Loucy (cell line): ENCODE results near the gene RIMS1.

Experiments
- EZH2phosphoT487 ChIP-seq: fragments of 200-600 bp; IDR thresholded peaks from 2 replicates; pipeline ENCODE4 v1.6.1; 2018; ENCODE audit warnings: antibody characterized with exemption, mild to moderate bottlenecking, moderate library complexity, borderline replicate concordance
- TF ChIP-seq, protein P1 (sequence below): fragments of 200-600 bp; sonication (generic); conservative IDR thresholded peaks from 2 replicates; pipeline ENCODE4 v1.5.1; 2014; ENCODE audit warnings: mild to moderate bottlenecking, antibody characterized with exemption, low read length

DNA sequence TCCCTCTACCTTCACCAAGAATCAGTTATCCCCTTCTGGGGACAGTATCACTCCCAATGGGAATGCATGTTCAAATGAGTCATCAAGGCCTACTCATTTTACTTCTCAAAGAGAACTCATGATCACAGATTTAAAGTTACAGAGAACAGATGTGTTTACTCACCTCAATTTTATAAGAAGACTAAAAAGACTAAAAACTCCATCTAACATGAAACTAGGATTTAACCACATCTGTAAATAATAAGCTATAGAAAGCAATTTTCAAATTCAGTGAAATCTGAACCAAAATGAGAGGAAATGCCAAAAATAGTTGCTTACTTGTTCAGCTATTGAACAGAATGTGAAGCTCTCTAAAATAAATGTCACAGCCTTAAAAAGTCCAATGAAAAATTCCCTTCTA, 435.4 kb downstream of the RIMS1 start:
- TF ChIP-seq EZH2phosphoT487, result no peak
- TF ChIP-seq, protein P1, sequence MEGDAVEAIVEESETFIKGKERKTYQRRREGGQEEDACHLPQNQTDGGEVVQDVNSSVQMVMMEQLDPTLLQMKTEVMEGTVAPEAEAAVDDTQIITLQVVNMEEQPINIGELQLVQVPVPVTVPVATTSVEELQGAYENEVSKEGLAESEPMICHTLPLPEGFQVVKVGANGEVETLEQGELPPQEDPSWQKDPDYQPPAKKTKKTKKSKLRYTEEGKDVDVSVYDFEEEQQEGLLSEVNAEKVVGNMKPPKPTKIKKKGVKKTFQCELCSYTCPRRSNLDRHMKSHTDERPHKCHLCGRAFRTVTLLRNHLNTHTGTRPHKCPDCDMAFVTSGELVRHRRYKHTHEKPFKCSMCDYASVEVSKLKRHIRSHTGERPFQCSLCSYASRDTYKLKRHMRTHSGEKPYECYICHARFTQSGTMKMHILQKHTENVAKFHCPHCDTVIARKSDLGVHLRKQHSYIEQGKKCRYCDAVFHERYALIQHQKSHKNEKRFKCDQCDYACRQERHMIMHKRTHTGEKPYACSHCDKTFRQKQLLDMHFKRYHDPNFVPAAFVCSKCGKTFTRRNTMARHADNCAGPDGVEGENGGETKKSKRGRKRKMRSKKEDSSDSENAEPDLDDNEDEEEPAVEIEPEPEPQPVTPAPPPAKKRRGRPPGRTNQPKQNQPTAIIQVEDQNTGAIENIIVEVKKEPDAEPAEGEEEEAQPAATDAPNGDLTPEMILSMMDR, result no peak
